ENCODE results near the gene BBS9. TPM values are rescaled to one million over a fixed set of nuclear protein-coding genes. Genes with fewer than 3 reads are reported as not detected.

Gene BBS9
- total and polyA plus RNA-seq, 2 experiments from 2014 or later: 10.2 to 15.0 TPM

DNA sequence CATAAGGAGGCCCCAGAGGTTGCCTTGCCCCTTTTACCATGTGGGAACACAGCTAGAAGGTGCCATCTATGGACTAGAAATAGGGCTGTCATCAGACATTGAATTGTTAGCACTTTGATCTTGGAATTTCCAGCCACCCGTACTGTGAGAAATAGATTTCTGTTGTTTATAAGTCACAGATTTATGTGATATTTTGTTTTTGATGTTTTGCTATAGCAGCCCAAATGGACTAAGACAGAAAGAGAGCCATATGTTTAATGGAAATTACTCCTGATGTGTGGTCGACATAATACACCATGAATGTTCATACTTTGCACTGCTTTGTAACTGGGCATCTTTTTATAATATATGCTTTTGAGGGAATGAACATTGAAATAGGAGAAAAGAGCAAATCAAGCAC, 302.2 kb downstream of the BBS9 start:
- Histone ChIP-seq H3K9me2 (ENCODE audit: insufficient read depth) (no peaks in the 10 kb centered on the region), H3K9ac (no peak overlapping the region), H2AFZ (no peak overlapping the region), H3F3A (ENCODE audit: insufficient read depth) (0 out of 2 replicates have a peak, but pooled peaks cover 3% of the 10 kb centered on the region), H3K4me3 (no peak overlapping the region), H3K4me1 (ENCODE audit: insufficient read depth) (peaks cover 22% of the 10 kb centered on the region), H3K27me3 (replicated peaks; ENCODE audit: insufficient read depth) (no peaks in the 10 kb centered on the region), H3K9me3 (ENCODE audit: low read depth) (no peaks in the 10 kb centered on the region), H3K4me2 (ENCODE audit: unreplicated experiment) (no peak overlapping the region), H3K79me2 (ENCODE audit: insufficient read depth) (no peaks in the 10 kb centered on the region), H3K27ac (no peak overlapping the region), H3K36me3 (ENCODE audit: low read depth) (no peaks in the 10 kb centered on the region), H4K20me1 (ENCODE audit: insufficient read depth) (no peaks in the 10 kb centered on the region)
- TF ChIP-seq EZH2 (IDR thresholded peaks at IDR 0.05; ENCODE audit: insufficient read depth, poor library complexity, severe bottlenecking) (no peak), EZH2phosphoT487 (IDR thresholded peaks at IDR 0.05; ENCODE audit: insufficient read depth, low read depth) (no peak)
- no peak for DNase-seq
- WGBS, 2 experiments (ENCODE audit: low coverage in 1 of 2, low lambda C conversion rate in 2 of 2, missing lambda C conversion rate in 2 of 2): 95 to 96% methylated on average over 2 of the region's 2 CpGs
- in situ Hi-C loops (cut with MboI): no loop called here

- Histone ChIP-seq H3K9me2 (ENCODE audit: insufficient read depth) (no peaks in the 10 kb centered on the region), H3K4me1 (ENCODE audit: insufficient read depth) (peaks cover 22% of the 10 kb centered on the region), H3K27me3 (replicated peaks; ENCODE audit: insufficient read depth) (no peaks in the 10 kb centered on the region), H3K4me2 (ENCODE audit: unreplicated experiment) (no peak overlapping the region), H3K9ac (no peak overlapping the region), H2AFZ (no peak overlapping the region), H3F3A (ENCODE audit: insufficient read depth) (0 out of 2 replicates have a peak, but pooled peaks cover 3% of the 10 kb centered on the region), H3K79me2 (ENCODE audit: insufficient read depth) (no peaks in the 10 kb centered on the region), H4K20me1 (ENCODE audit: insufficient read depth) (no peaks in the 10 kb centered on the region), H3K36me3 (ENCODE audit: low read depth) (no peaks in the 10 kb centered on the region), H3K27ac (no peak overlapping the region), H3K4me3 (no peak overlapping the region), H3K9me3 (ENCODE audit: low read depth) (no peaks in the 10 kb centered on the region)
- TF ChIP-seq EZH2phosphoT487 (IDR thresholded peaks at IDR 0.05; ENCODE audit: insufficient read depth, low read depth): no peak
- TF ChIP-seq EZH2 (IDR thresholded peaks at IDR 0.05; ENCODE audit: insufficient read depth, poor library complexity, severe bottlenecking): no peak
- no peak for DNase-seq
- in situ Hi-C loops (cut with MboI): no loop called here
- 97 to 100% methylated on average over 1 of the region's 1 CpG for WGBS, 2 experiments (ENCODE audit: low coverage in 1 of 2, low lambda C conversion rate in 2 of 2, missing lambda C conversion rate in 2 of 2)
Measured at GRCh38 chr7:33432821-33433220, 303.5 kb downstream of the BBS9 start.

GRCh38 chr7:33433357-33433756, 304.0 kb downstream of the BBS9 start:
- H3K9me3 ChIP-seq (ENCODE audit: low read depth): no peaks in the 10 kb centered on the region
- H4K20me1 ChIP-seq (ENCODE audit: insufficient read depth): no peaks in the 10 kb centered on the region
- in situ Hi-C loops (cut with MboI): no loop called here
- H3K36me3 ChIP-seq (ENCODE audit: low read depth): no peaks in the 10 kb centered on the region
- H3K4me2 ChIP-seq (ENCODE audit: unreplicated experiment): no peak overlapping the region
- 0 out of 2 replicates have a peak, but pooled peaks cover 3% of the 10 kb centered on the region for H3F3A ChIP-seq (ENCODE audit: insufficient read depth)
- H3K79me2 ChIP-seq (ENCODE audit: insufficient read depth): no peaks in the 10 kb centered on the region
- H3K9ac ChIP-seq: no peak overlapping the region
- no peak overlapping the region for H2AFZ ChIP-seq
- TF ChIP-seq EZH2 (IDR thresholded peaks at IDR 0.05; ENCODE audit: insufficient read depth, poor library complexity, severe bottlenecking): no peak
- no peak for TF ChIP-seq EZH2phosphoT487 (IDR thresholded peaks at IDR 0.05; ENCODE audit: insufficient read depth, low read depth)
- no peak for DNase-seq
- no peak overlapping the region for H3K4me3 ChIP-seq
- no peak overlapping the region for H3K27ac ChIP-seq
- H3K27me3 ChIP-seq (replicated peaks; ENCODE audit: insufficient read depth): no peaks in the 10 kb centered on the region
- H3K4me1 ChIP-seq (ENCODE audit: insufficient read depth): peaks cover 20% of the 10 kb centered on the region
- WGBS, 2 experiments (ENCODE audit: low coverage in 1 of 2, low lambda C conversion rate in 2 of 2, missing lambda C conversion rate in 2 of 2): 98 to 99% methylated on average over 2 of the region's 2 CpGs
- H3K9me2 ChIP-seq (ENCODE audit: insufficient read depth): no peaks in the 10 kb centered on the region

DNA sequence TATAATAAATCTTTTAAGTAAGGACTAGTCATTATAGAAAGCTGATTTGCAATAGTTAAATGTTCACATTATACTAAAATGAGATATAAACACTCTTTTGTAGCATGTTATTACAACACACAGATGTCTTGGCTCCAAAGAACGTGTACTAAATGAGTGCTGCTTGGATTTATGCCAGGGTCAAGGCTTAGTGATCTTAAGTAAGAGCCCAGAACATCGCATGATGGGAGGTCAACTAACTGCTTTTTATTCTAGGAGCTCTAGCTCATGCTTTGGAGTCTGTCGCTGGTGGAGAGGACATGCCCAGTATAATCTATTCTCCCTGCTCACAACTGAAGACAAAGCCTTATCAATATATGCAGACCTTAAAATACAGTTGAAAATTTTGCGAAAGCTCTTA, 315.1 kb downstream of the BBS9 start:
- 35 to 37% methylated on average over 4 of the region's 4 CpGs for WGBS, 2 experiments (ENCODE audit: low coverage in 1 of 2, low lambda C conversion rate in 2 of 2, missing lambda C conversion rate in 2 of 2)
- H3K4me1 ChIP-seq (ENCODE audit: insufficient read depth): no peaks in the 10 kb centered on the region

GRCh38 chr7:33446551-33446950, 317.2 kb downstream of the BBS9 start:
- Histone ChIP-seq H3K9me2 (ENCODE audit: insufficient read depth) (no peaks in the 10 kb centered on the region), H3K27ac (no peak overlapping the region), H3K27me3 (replicated peaks; ENCODE audit: insufficient read depth) (no peaks in the 10 kb centered on the region), H3K4me1 (ENCODE audit: insufficient read depth) (no peaks in the 10 kb centered on the region), H3K4me3 (no peak overlapping the region), H3F3A (ENCODE audit: insufficient read depth) (no peaks in the 10 kb centered on the region), H3K79me2 (ENCODE audit: insufficient read depth) (no peaks in the 10 kb centered on the region), H4K20me1 (ENCODE audit: insufficient read depth) (no peaks in the 10 kb centered on the region), H3K4me2 (ENCODE audit: unreplicated experiment) (no peak overlapping the region), H2AFZ (no peak overlapping the region), H3K9me3 (ENCODE audit: low read depth) (no peaks in the 10 kb centered on the region), H3K9ac (no peak overlapping the region), H3K36me3 (ENCODE audit: low read depth) (no peaks in the 10 kb centered on the region)
- no peak for DNase-seq
- WGBS, 2 experiments (ENCODE audit: low coverage in 1 of 2, low lambda C conversion rate in 2 of 2, missing lambda C conversion rate in 2 of 2): 67 to 68% methylated on average over 3 of the region's 3 CpGs
- in situ Hi-C loops (cut with MboI): no loop called here
- no peak for TF ChIP-seq EZH2 (IDR thresholded peaks at IDR 0.05; ENCODE audit: insufficient read depth, poor library complexity, severe bottlenecking)
- TF ChIP-seq EZH2phosphoT487 (IDR thresholded peaks at IDR 0.05; ENCODE audit: insufficient read depth, low read depth): no peak

More for the DNA sequence above, 315.1 kb downstream of the BBS9 start:
- Histone ChIP-seq H3K36me3 (ENCODE audit: low read depth) (no peaks in the 10 kb centered on the region), H4K20me1 (ENCODE audit: insufficient read depth) (no peaks in the 10 kb centered on the region), H3K9me3 (ENCODE audit: low read depth) (no peaks in the 10 kb centered on the region), H3K79me2 (ENCODE audit: insufficient read depth) (no peaks in the 10 kb centered on the region), H3F3A (ENCODE audit: insufficient read depth) (no peaks in the 10 kb centered on the region), H2AFZ (no peak overlapping the region), H3K4me3 (no peak overlapping the region), H3K9me2 (ENCODE audit: insufficient read depth) (no peaks in the 10 kb centered on the region), H3K9ac (no peak overlapping the region), H3K4me2 (ENCODE audit: unreplicated experiment) (no peak overlapping the region), H3K27ac (no peak overlapping the region), H3K27me3 (replicated peaks; ENCODE audit: insufficient read depth) (no peaks in the 10 kb centered on the region)
- peak; percentile 16 for DNase-seq
- in situ Hi-C loops (cut with MboI): no loop called here
- no peak for TF ChIP-seq EZH2phosphoT487 (IDR thresholded peaks at IDR 0.05; ENCODE audit: insufficient read depth, low read depth)
- TF ChIP-seq EZH2 (IDR thresholded peaks at IDR 0.05; ENCODE audit: insufficient read depth, poor library complexity, severe bottlenecking): no peak

Measured in GM23248 (cell line).